Measurements from ENCODE around the gene SNX20. TPM values are rescaled to one million over a fixed set of nuclear protein-coding genes. Genes with fewer than 3 reads are reported as not detected.

Gene SNX20
- total and polyA plus RNA-seq, 10 of the 15 experiments (the other 5 are each of a cell fraction or from before 2014, with no cell fraction given) = 4.6 to 30.8 (median 21.9) TPM

GRCh38 chr16:50697881-50698767 is 17.0 kb upstream of the SNX20 start:
- RAD21 ChIA-PET (ENCODE audit: unreplicated experiment) = interaction anchor here (1.0 to 9.9 kb wide), 8 partner anchors 11 to 48 kb away, joined by 3 to 121 read pairs (median 36); partner anchors contain the start of genes CYLD and SNX20
- no peak for TF ChIP-seq RCOR1 (conservative IDR thresholded peaks at IDR 0.05; ENCODE audit: low read depth, low read length)
- TF ChIP-seq CHD2 (IDR thresholded peaks at IDR 0.05; ENCODE audit: borderline replicate concordance, low read depth, low read length) = peak; percentile 14; the same call in 1 of the 2 replicates
- peak; percentile 44; the same call in 1 of the 2 replicates for TF ChIP-seq TBL1XR1 (IDR thresholded peaks at IDR 0.05; ENCODE audit: low read depth, low read length)
- peak; percentile 89 to 90 for TF ChIP-seq IKZF2 (IDR thresholded peaks at IDR 0.05)
- no peak for TF ChIP-seq HDAC6 (IDR thresholded peaks at IDR 0.05; ENCODE audit: unreplicated experiment)
- no peak for TF ChIP-seq ZNF592 (IDR thresholded peaks at IDR 0.05)
- TF ChIP-seq BCL3 (IDR thresholded peaks at IDR 0.05; ENCODE audit: borderline replicate concordance, insufficient read depth, low read depth, low read length, poor library complexity, severe bottlenecking) = peak; percentile 20
- no peak; the same call in 1 of the 2 replicates for TF ChIP-seq TARDBP (IDR thresholded peaks at IDR 0.05; ENCODE audit: borderline replicate concordance)
- 0 out of 2 replicates have a peak, but pooled peaks have one; percentile 54 for TF ChIP-seq ASH2L (IDR thresholded peaks at IDR 0.05; ENCODE audit: borderline replicate concordance, low read depth)
- TF ChIP-seq STAT3 (IDR thresholded peaks at IDR 0.05; ENCODE audit: low read depth, low read length) = no peak
- 0 out of 2 replicates have a peak, but pooled peaks have one; percentile 36 for TF ChIP-seq STAT1 (conservative IDR thresholded peaks at IDR 0.05)
- TF ChIP-seq HDGF (IDR thresholded peaks at IDR 0.05) = peak; percentile 67; the same call in 1 of the 2 replicates
- TF ChIP-seq IRF3 (IDR thresholded peaks at IDR 0.05) = no peak
- no peak for TF ChIP-seq ZNF274 (IDR thresholded peaks at IDR 0.05; ENCODE audit: insufficient read depth, insufficient read length)
- TF ChIP-seq LARP7 (IDR thresholded peaks at IDR 0.05) = peak; percentile 63; the same call in 1 of the 2 replicates
- no peak for TF ChIP-seq CHD4 (IDR thresholded peaks at IDR 0.05)

More at GRCh38 chr16:50697881-50698767, 17.0 kb upstream of the SNX20 start:
- FAIRE-seq = peak; percentile 78
- DNase-seq (ENCODE audit: low read depth, low spot score) = peak; percentile 65
- no TSS peak for BruUV-seq (replicated peaks)
- in situ Hi-C loops (cut with MboI) (no loop called here), intact Hi-C loops (cut with micrococcal nuclease; ENCODE audit: unreplicated experiment) (loop anchor here (2.0 to 5.0 kb wide), 2 partner anchors 45 to 421 kb away; partner anchors contain the start of gene CYLD)
- peak overlapping the region; percentile 85 for H3K9ac ChIP-seq (ENCODE audit: control insufficient read depth, insufficient read depth, low read length)
- no peaks in the 10 kb centered on the region; the same call in 2 of the 3 replicates for H3K9me3 ChIP-seq (replicated peaks; ENCODE audit: control insufficient read depth, insufficient read depth, low read length)
- H3K27ac ChIP-seq (ENCODE audit: control insufficient read depth, insufficient read depth) = peak overlapping the region; percentile 95
- peaks cover 65% of the 10 kb centered on the region for H3K79me2 ChIP-seq (ENCODE audit: control insufficient read depth, insufficient read depth, low read length)
- peaks cover 57% of the 10 kb centered on the region for H3K4me1 ChIP-seq (ENCODE audit: control insufficient read depth, insufficient read depth, low read length)
- H2AFZ ChIP-seq (ENCODE audit: control insufficient read depth, low read depth, low read length) = peak overlapping the region; percentile 75
- peaks cover 0 to 3% of the 10 kb centered on the region in 2 experiments; a peak in 2 of 4 replicates for H3K36me3 ChIP-seq (ENCODE audit: control insufficient read depth in 2 of 2, insufficient read depth in 2 of 2, low read length in 1 of 2)
- peak overlapping the region; percentile 72 for H3K4me3 ChIP-seq
- no peaks in the 10 kb centered on the region for H3K27me3 ChIP-seq (replicated peaks in 1 of 2; ENCODE audit: control insufficient read depth in 2 of 2, insufficient read depth in 2 of 2, low read length in 1 of 2)
- peak overlapping the region; percentile 100 for H3K4me2 ChIP-seq (ENCODE audit: control insufficient read depth, insufficient read depth)
- under 1% methylated on average over 19 of the region's 19 CpGs for WGBS (ENCODE audit: insufficient coverage, insufficient replicate concordance, low lambda C conversion rate, missing lambda C conversion rate)
- H4K20me1 ChIP-seq (ENCODE audit: control insufficient read depth, insufficient read depth) = no peaks in the 10 kb centered on the region
- peak; percentile 70 for ATAC-seq
- CTCF ChIA-PET = interaction anchor here (0.6 to 9.4 kb wide), 14 partner anchors 11 to 632 kb away, joined by 3 to 86 read pairs (median 10); partner anchors contain the start of genes CYLD and SNX20
- POLR2A ChIA-PET = interaction anchor here (1.0 to 8.3 kb wide), 9 partner anchors 8 to 46 kb away, joined by 3 to 116 read pairs (median 9); partner anchors contain the start of genes CYLD and SNX20
- SMC1A ChIA-PET (ENCODE audit: uncharacterized antibody, unreplicated experiment) = interaction anchor here (0.6 to 8.3 kb wide), 9 partner anchors 11 to 47 kb away, joined by 3 to 190 read pairs (median 14); partner anchors contain the start of genes CYLD and SNX20

All from GM12878 (cell line).